HG03565 (cell line): ENCODE data around the gene DPP10.

Source experiments
- ATAC-seq: cut with Tn5 transposase; IDR thresholded peaks from one replicate; pipeline ENCODE4 v1.9.1; 2021; ENCODE audit warnings: mild to moderate bottlenecking, moderate library complexity; ENCODE audit not compliant: unreplicated experiment

DPP10 gene

GRCh38 chr2:115529627-115530026 is 1087.2 kb downstream of the DPP10 start:
- no peak for ATAC-seq

- ATAC-seq = no peak
Observed at GRCh38 chr2:115533081-115533480, 1090.6 kb downstream of the DPP10 start.

GRCh38 chr2:115541814-115542213 is 1099.4 kb downstream of the DPP10 start:
- no peak for ATAC-seq

GRCh38 chr2:115542331-115542730 is 1099.9 kb downstream of the DPP10 start:
- ATAC-seq = no peak

GRCh38 chr2:115543024-115543423 is 1100.6 kb downstream of the DPP10 start:
- ATAC-seq = no peak

GRCh38 chr2:115543461-115543860 is 1101.0 kb downstream of the DPP10 start:
- ATAC-seq = no peak

GRCh38 chr2:115549611-115550130 is 1107.2 kb downstream of the DPP10 start:
- ATAC-seq = no peak

- ATAC-seq = no peak
Observed at GRCh38 chr2:115552726-115553125, 1110.3 kb downstream of the DPP10 start.

- ATAC-seq = no peak
Observed at GRCh38 chr2:115554153-115554552, 1111.7 kb downstream of the DPP10 start.

- ATAC-seq = no peak
Observed at GRCh38 chr2:115558725-115559124, 1116.3 kb downstream of the DPP10 start.

- ATAC-seq = no peak
Observed at GRCh38 chr2:115560666-115561065, 1118.2 kb downstream of the DPP10 start.

GRCh38 chr2:115568643-115569042 is 1126.2 kb downstream of the DPP10 start:
- no peak for ATAC-seq

- ATAC-seq = no peak
Observed at GRCh38 chr2:115569547-115569946, 1127.1 kb downstream of the DPP10 start.

GRCh38 chr2:115572746-115573145 is 1130.3 kb downstream of the DPP10 start:
- ATAC-seq = no peak

GRCh38 chr2:115573756-115574155 is 1131.3 kb downstream of the DPP10 start:
- ATAC-seq = no peak

GRCh38 chr2:115574667-115575066 is 1132.2 kb downstream of the DPP10 start:
- no peak for ATAC-seq

- ATAC-seq = no peak
Observed at GRCh38 chr2:115580784-115581183, 1138.3 kb downstream of the DPP10 start.

GRCh38 chr2:115584507-115584906 is 1142.1 kb downstream of the DPP10 start:
- ATAC-seq = no peak

GRCh38 chr2:115596659-115597375 is 1154.4 kb downstream of the DPP10 start:
- no peak for ATAC-seq

- ATAC-seq = no peak
Observed at GRCh38 chr2:115603285-115603684, 1160.8 kb downstream of the DPP10 start.

- no peak for ATAC-seq
Observed at GRCh38 chr2:115606350-115606749, 1163.9 kb downstream of the DPP10 start.

- ATAC-seq = no peak
Observed at GRCh38 chr2:115609978-115610377, 1167.5 kb downstream of the DPP10 start.

- no peak for ATAC-seq
Observed at GRCh38 chr2:115610888-115611287, 1168.4 kb downstream of the DPP10 start.
